ENCODE measurements around the gene RTL10. TPM values are rescaled to one million over a fixed set of nuclear protein-coding genes. Genes with fewer than 3 reads are reported as not detected.

RTL10 gene, protein sequence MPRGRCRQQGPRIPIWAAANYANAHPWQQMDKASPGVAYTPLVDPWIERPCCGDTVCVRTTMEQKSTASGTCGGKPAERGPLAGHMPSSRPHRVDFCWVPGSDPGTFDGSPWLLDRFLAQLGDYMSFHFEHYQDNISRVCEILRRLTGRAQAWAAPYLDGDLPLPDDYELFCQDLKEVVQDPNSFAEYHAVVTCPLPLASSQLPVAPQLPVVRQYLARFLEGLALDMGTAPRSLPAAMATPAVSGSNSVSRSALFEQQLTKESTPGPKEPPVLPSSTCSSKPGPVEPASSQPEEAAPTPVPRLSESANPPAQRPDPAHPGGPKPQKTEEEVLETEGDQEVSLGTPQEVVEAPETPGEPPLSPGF
- 6.6 TPM for total RNA-seq
- long read RNA-seq, full-length matches to known transcripts, result 8 of 16 reads
- long read RNA-seq, partial matches to known transcripts, result 0 of 16 reads
- long read RNA-seq, other reads (novel, unspliced or antisense), result 8 of 16 reads

DNA sequence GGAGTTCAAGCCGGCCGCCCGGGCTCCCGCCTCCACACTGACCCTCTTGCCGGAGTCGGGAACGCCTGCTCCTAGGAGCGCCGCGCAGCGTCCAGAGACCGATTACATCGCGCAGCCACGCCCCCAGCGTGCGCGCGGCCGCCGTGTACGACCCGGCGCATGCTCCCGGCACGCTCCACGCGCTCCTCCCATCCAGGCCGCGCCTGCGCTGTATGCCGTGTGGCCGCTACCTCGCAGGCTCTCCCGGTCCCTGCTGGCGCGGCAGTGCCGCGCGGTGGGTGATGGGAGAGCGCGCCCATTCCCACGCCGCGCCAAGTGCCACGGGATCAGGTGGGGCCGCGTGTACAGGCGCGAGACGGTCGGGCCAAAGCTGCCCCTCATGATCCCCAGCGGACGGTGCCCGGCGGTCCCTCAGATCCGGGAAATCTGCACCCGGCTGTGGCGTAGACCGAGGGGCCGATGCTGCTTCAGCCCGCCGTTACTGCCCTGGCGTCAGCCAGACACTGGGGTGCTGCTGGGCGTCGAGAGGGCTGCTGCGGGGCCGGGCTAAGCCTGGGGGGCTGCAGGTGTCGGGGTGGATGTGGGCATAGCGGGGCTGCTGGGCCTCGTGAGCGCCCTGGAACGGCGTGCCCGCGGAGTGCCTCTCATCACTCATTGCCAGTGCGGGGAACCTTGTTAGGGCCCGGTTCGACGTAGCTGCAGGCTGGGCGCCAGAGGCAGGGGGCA, at the start of gene RTL10, which contains the start of gene GNB1L:
Gene RTL10 (minus strand): TSS at position 97 of the 726 bp plus-strand sequence. CDS start 2,613 bp downstream, outside the sequence.
Gene GNB1L (minus strand): TSS at position 97 of the 726 bp plus-strand sequence. CDS start 33,519 bp downstream, outside the sequence.
- Histone ChIP-seq H3K36me3 (peaks cover 23% of the 10 kb centered on the region), H3K4me3 (peak within 1 kb of the TSS; percentile 87), H3K9me3 (replicated peaks) (no peaks in the 10 kb centered on the region), H3K27ac (replicated peaks) (peak within 1 kb of the TSS; percentile 97), H3K4me1 (peaks cover 37% of the 10 kb centered on the region), H3K27me3 (ENCODE audit: low read depth) (no peaks in the 10 kb centered on the region)
- intact Hi-C loops (cut with micrococcal nuclease), result no loop called here
- DNase-seq, result peak; percentile 98
- TF ChIP-seq, protein P1, sequence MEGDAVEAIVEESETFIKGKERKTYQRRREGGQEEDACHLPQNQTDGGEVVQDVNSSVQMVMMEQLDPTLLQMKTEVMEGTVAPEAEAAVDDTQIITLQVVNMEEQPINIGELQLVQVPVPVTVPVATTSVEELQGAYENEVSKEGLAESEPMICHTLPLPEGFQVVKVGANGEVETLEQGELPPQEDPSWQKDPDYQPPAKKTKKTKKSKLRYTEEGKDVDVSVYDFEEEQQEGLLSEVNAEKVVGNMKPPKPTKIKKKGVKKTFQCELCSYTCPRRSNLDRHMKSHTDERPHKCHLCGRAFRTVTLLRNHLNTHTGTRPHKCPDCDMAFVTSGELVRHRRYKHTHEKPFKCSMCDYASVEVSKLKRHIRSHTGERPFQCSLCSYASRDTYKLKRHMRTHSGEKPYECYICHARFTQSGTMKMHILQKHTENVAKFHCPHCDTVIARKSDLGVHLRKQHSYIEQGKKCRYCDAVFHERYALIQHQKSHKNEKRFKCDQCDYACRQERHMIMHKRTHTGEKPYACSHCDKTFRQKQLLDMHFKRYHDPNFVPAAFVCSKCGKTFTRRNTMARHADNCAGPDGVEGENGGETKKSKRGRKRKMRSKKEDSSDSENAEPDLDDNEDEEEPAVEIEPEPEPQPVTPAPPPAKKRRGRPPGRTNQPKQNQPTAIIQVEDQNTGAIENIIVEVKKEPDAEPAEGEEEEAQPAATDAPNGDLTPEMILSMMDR (IDR thresholded peaks at IDR 0.05; ENCODE audit: borderline replicate concordance), result peak; percentile 13

DNA sequence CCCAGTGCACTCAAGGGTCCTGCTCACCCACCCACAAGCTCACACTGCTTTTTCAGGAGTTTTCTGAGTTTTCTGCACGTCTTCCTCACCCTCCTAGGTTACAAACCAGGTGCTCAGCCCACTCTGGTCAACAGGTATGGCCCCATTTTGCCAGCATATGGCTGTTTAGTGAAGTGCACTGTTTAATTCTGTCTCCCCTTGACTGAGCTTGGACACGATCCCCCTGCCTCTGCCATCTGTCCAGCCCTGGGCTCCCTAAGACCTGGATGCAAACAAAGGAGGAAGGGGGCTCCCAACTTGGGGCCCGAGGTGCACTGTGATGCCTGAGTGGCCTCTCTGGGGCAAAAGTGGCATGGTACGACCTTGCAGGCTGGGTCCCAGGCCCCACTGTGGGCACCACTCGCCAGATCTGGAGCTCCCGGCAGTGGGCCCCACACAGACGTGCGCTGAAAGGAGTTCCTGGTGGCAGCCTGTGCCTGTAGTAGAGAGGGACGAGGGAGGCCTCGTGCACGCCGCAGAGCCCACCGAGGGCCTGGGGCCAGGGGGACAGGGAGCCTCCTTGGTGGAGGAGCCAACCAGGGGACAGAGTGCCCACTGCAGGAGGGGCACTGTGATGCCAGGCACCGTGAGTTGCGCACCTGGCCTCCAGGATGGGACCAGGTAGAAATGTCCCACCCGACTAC, 49.6 kb upstream of the RTL10 start:
- H3K4me3 ChIP-seq, result no peak overlapping the region
- no peak overlapping the region for H3K27ac ChIP-seq (replicated peaks)
- TF ChIP-seq, protein P1 (IDR thresholded peaks at IDR 0.05; ENCODE audit: borderline replicate concordance), result no peak
- H3K36me3 ChIP-seq, result peaks cover 25% of the 10 kb centered on the region
- no peaks in the 10 kb centered on the region for H3K9me3 ChIP-seq (replicated peaks)
- no peaks in the 10 kb centered on the region for H3K27me3 ChIP-seq (ENCODE audit: low read depth)
- DNase-seq, result no peak
- no peaks in the 10 kb centered on the region for H3K4me1 ChIP-seq
- intact Hi-C loops (cut with micrococcal nuclease), result no loop called here

DNA sequence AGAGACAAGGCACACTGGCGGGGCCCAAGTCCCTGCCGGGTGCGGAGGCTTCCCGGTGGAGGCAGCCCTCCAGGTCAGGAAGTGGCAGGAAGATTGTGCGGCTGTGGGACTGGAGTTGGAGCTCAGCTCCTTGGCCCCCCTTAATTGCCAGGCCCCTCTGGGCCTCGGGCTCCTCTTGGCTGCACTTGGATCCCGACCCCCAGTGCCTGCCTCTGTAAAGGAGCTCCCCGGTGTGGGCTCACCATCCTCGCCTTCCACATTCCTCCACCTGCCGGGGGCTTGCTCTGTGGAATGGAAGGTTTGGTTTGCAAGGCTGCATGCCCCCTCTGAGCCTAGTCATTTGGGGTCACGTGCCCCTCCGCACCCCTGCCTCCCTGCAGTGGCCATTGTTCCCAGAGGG, 48.8 kb upstream of the RTL10 start:
- H3K4me1 ChIP-seq, result no peaks in the 10 kb centered on the region
- no peak for DNase-seq
- TF ChIP-seq, protein P1 (IDR thresholded peaks at IDR 0.05; ENCODE audit: borderline replicate concordance), result no peak
- no peaks in the 10 kb centered on the region for H3K9me3 ChIP-seq (replicated peaks)
- intact Hi-C loops (cut with micrococcal nuclease), result no loop called here
- no peaks in the 10 kb centered on the region for H3K27me3 ChIP-seq (ENCODE audit: low read depth)
- no peak overlapping the region for H3K27ac ChIP-seq (replicated peaks)
- no peak overlapping the region for H3K4me3 ChIP-seq
- peaks cover 26% of the 10 kb centered on the region for H3K36me3 ChIP-seq

DNA sequence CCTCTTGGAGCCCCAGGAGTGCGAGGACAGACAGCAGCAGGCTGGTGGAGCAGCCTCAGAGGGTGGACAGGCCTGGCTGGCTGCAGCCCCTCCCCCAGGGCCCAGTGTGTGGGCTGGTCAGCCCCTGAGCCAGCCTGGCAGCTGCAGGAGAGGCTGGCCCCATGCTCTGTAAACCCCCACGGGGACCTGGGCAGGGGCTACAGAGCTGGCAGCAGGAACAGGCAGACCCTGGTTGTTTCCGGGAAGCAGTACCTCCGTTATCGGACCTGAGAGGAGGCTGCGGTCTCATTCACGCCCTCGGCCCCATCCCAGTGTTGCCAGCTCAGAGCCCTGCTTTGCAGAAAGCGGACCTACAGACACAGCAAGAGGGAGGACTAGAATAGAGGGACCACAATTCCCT, 48.4 kb upstream of the RTL10 start:
- Histone ChIP-seq H3K4me1 (no peaks in the 10 kb centered on the region), H3K27ac (replicated peaks) (no peak overlapping the region), H3K9me3 (replicated peaks) (no peaks in the 10 kb centered on the region), H3K27me3 (ENCODE audit: low read depth) (no peaks in the 10 kb centered on the region), H3K36me3 (peaks cover 26% of the 10 kb centered on the region), H3K4me3 (no peak overlapping the region)
- TF ChIP-seq, protein P1 (IDR thresholded peaks at IDR 0.05; ENCODE audit: borderline replicate concordance), result no peak
- DNase-seq, result no peak
- intact Hi-C loops (cut with micrococcal nuclease), result no loop called here

DNA sequence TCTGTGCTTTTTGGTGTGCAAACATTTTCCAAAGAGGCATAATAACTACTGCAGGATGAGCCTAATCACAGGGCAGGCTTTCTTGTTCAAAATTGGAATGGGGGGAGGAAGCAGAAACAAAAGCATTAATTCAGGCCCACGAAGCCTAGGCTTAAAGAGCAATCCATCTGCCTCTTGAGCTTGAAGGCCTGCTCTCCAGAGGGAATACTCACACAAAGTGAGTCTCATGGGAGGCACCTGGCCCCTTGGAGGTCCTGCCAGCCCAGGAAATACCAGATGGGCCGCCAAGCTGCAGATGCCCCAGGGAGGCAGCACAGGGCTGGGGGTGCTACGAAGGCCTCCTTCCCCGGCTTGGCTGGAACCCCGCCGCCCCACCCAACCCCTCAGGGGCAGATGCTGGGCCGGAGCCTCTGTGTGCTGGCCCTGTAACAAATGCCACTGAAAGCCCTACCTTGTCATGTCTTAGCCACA, 47.6 kb upstream of the RTL10 start:
- H3K27ac ChIP-seq (replicated peaks), result no peak overlapping the region

More for the DNA sequence above, 47.6 kb upstream of the RTL10 start:
- Histone ChIP-seq H3K4me3 (no peak overlapping the region), H3K9me3 (replicated peaks) (no peaks in the 10 kb centered on the region), H3K4me1 (no peaks in the 10 kb centered on the region), H3K27me3 (ENCODE audit: low read depth) (no peaks in the 10 kb centered on the region), H3K36me3 (peaks cover 30% of the 10 kb centered on the region)
- no peak for DNase-seq
- intact Hi-C loops (cut with micrococcal nuclease), result no loop called here
- TF ChIP-seq, protein P1 (IDR thresholded peaks at IDR 0.05; ENCODE audit: borderline replicate concordance), result no peak
